ENCODE measurements around the gene PYGM.

The PYGM gene

DNA sequence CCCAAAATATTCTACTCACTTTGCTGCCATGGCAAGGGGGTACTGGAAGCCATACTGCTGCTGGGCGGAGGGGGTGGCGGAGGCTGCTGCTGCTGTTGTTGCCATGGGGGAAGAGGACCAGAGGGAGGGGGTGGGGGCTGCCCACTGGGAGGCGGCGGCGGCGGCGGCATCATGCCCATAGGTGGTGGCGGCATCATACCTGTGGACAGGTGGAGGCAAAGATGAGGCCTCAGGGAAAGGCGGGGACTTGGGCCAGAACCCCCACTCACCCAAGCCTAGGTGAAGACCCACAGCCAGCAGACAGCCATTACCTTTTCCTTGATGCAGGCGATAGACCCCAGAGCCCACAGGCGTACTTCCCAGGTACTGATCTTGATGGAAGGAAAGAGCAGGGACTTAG lies 7.1 kb upstream of the PYGM start:
- no peak for DNase-seq

DNA sequence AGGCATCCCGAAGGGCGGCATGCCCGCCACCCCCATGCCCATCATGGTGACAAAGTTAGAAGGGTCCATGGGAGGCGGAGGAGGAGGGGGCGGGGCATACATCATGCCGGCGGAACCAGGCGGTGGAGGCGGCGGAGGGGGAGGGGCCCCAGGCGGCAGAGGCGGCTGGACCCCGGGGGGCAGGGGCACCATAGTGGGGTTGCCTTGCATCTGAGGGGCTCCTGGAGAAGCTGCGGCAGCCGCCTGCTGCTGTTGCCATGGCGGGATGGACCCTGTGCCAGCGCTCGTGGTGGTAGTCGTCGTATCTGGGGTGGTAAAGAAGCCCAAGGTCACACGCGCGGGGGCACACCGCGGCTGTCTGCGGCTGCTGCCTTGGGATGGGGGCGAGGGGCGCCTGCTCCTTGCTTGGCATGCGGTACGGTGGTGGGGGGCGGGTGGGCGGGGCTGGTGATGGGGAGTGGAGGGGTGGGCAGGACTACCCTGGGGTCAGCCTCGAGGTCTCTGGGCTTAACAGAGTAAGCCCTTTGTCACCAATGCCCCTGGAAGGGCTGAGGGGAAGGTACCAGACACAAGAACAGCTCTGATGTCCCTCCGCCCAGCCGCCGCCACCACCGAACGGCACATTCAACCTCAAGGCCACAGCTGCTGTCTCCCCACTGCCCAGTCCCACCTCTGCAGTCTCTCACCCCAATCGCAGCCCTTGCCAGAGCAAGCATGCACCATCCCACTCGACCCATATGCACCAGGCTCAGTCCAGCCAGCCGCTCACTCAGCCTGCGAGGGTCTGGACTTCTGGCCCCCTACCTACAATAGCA lies 6.3 kb upstream of the PYGM start:
- DNase-seq, result no peak

DNA sequence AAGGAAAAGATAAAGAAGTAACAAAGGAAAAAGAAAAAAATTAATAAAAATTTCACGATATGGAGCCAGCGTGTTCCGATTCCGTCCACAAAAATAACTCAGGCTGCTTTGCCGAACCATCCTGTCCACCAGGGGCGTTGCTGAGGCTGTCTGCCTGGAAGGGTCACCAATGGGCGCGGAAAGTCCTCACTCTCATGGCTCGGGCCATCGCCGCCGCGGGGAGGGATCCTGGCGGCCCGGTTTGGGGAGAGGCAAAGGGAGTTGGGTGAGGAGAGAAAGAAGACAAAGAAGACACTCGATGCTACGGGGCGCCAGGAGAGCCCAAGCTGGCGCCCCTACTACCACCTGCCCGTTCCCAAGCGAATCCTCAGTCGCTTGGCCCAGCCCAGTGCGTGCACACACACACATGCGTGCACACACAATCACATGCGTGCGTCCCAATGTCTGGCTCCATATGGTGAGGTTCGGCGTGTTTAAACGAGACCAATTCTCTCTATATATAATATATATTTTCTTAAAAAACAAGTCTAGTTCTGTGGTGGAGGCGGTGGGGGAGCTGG lies 5.6 kb upstream of the PYGM start:
- DNase-seq, result no peak

DNA sequence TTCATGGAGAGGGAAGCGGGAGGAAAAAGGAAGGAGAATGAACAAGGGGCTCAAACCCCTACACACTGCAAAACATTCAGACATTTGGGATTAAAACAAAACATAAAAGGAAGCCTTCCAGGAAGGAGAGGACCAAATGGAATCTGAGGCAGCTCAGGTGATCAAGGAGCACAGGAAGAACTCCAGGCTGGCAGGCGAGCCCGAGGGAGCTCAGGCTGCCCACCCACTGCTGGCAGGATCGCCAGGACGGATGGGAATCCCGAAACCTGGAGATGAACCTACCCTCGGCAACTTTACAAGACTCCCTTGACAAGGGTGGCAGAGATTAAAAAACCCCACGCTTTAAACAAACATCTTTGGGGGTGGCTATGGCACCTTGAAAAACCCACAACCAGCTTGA lies 5.0 kb upstream of the PYGM start:
- no peak for DNase-seq

DNA sequence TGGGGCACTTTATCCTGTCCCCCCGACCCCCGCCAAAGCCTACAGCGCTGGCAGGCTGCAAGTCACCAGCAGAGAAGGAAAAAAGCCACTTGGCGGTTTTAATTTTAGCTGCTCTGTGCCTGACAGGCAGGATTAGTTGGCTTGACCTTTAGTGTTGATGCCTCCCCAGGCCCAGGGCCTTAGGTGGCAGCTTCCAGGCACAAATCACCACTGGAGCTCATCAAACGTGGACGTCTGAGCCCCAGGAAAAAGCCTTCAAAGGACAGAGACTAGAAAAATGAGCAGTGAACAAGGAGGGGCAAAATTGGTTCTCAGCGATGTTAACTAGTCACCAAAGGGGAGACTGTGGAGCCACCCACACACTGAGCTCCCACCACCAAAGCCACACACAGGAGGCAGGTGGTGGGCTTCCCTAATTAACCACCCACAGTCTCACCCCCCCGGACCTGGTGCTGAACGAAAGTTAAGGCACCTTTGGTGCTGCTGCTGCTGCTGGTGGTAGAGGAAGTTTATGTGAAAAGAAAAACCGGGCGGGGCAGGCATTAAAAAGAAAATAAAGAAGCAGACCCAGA lies 4.4 kb upstream of the PYGM start:
- no peak for DNase-seq

DNA sequence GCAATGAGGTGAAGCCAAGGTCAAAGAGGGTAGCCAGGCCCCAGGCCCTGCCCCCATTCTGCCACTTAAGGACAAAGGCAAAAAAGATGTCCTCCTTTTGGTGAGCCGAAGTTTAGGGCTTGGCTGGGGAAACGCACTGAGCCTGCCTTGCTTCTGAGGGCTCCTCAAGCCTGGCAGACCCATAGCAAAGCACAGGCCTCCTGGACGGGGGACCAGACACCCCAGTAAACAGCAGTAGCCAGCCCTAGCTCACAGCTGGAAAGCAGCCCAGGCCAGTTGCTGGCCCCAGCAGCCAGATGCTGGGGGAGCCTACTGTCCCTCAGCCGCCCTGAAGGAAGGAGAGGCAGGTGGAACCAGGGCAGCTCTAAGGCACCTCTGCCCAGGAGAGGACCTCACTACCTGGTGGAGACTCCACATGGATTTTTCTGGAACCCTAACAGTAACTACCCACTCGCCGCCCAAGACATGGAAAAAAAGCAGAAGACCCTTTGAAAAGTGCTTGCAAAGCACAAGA lies 3.8 kb upstream of the PYGM start:
- no peak for DNase-seq

DNA sequence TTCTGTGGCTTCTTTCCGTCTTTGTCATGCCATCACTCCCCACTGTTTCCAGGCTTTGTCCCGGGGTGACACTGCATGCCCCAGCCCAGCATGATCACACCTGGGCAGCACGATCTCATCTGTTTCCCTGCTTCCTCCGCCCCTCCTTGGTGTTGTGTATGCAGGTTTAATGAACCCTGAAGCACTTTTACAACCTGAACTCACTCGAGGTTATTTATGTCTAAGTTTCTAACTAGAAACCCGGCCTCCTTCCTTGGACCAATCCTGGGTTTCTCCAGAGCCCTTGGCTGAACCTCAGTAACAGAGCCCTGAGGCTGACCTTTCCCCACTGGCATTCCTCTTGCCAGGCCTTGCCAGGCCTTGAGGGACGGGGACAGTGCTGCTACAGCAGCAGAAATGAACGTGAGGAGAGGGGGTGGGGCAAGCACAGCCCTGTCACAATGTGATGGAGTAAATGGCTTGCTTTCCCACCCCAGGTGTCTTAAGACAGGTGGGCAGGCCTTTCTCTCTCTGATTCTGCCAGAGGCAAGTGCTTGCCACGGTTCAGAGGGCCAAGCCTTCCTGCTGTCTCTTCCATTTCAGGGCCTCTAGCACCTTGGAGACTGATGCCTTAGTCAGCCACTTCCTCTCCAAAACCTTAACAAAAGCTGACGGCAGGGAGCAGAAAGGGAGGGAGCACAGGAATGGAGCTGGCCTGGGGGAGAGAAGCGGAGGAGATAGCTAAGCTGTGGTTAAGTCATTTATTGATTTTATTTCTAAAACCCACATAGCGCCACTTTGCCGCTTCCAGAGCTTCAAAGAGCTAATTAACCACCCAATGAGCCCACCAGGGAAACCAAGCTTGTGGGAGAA lies 3.1 kb upstream of the PYGM start:
- no peak for DNase-seq

DNA sequence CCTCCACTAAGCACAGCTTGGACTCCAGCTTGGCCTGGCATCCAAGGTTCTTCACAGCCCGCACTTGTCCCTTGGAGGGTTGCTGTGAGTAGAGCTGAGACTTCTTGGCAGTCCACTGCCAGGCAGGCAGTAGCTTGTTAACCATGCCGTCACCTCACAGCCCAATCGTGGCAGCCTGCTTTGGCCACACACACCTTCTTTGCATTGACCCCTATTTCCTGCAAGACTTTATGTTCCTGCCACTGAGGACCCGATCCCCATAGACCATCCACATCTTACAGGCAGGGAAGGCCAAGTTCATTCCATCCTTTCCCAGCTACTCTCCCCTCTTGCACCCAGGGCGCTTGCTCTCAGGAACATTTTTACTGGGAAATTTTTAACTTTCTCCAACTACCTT lies 2.5 kb upstream of the PYGM start:
- no peak for DNase-seq

DNA sequence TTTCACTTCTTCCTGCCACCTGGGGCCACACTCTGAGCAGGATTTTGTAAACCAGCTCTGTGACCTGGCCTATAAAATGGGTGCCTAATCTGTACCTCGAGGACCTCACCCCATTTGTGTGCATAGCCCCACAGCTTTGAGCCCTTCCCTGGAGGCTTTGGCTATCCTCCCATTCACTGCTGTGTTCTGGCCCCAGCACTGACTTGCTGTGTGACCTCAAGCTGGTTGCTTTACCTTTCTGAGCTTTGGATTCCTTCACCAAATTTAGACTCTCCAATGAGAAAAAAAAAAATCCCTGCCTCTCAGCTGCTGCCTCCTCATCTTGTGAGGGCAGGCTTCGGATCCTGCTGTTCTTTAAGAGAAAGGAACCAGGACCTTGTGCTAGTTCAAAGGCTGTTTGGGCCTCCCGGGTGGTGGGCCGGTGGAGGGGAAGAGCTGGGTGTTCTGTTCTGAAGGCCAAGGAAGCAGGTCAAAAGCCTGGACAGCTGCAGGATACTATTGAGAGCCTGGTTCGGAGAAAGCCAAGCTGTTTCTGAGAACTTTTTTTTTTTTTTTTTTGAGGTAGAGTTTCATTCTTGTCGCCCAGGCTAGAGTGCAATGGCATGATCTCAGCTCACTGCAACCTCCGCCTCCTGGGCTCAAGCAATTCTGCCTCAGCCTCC lies 1.1 kb upstream of the PYGM start:
- DNase-seq, result no peak

DNA sequence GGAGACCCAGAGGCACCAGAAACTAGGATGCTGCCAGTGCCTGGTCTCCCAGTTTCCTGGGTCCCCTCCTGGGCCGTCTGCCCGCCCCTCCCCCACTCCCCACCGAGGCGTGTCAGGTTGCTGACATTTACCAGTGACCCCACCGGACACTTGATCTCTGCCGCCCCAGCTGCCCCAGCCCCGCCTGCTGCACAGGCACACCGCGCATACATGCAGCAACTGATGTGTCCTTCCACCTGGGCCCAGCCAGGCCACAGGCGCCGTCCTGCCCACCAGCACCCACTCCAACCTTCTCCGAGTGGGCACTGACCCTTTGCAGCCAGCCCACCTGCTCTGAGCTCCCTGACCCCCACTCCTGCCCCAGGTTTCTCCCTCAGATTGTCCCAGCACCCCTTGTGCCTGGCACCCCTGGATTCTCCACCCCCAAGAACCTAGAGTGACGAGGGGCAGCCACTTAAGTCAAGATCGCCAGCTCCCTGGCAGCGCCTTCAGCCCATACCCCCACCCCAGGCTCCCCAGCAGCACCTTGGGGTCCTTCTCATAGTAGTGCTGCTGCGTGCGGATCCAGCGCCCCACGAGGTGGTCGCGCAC lies 548 bp downstream of the PYGM start:
- no peak for DNase-seq

DNA sequence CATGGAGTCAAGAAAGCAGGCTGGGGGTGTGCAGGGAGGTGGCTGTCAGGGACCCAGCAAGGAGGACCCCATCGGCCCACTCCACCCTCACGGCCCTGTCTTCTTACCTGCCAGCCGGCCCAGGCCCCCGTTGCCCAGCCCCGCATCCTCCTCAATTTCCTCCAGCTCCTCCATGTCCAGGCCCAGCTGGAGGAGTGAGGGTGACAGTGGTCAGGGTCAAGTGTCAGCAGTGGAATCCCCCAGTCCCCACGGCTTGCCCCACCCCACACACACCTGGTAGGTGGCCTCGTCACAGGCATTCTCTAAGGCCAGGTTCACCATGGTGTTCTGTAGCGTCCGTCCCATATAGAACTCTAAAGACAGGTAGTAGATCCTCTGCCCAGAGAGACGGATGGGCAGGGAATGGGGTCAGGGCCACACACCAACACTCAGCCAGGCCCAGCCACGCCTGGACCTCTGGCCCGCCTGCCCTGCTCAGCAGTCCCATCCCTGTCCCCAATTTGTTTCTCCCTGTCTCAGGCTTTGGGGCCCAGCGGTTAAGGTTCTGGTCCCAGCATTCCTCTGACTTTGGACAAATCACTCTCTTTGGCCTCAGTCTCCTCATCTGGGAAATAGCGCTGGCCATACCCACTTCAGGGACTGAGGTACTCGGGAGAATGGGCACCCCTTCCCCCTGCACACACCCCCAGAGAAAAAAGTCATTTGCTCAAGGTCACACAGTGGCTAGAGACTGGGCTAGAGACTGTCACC lies 1.3 kb downstream of the PYGM start:
- DNase-seq, result no peak

DNA sequence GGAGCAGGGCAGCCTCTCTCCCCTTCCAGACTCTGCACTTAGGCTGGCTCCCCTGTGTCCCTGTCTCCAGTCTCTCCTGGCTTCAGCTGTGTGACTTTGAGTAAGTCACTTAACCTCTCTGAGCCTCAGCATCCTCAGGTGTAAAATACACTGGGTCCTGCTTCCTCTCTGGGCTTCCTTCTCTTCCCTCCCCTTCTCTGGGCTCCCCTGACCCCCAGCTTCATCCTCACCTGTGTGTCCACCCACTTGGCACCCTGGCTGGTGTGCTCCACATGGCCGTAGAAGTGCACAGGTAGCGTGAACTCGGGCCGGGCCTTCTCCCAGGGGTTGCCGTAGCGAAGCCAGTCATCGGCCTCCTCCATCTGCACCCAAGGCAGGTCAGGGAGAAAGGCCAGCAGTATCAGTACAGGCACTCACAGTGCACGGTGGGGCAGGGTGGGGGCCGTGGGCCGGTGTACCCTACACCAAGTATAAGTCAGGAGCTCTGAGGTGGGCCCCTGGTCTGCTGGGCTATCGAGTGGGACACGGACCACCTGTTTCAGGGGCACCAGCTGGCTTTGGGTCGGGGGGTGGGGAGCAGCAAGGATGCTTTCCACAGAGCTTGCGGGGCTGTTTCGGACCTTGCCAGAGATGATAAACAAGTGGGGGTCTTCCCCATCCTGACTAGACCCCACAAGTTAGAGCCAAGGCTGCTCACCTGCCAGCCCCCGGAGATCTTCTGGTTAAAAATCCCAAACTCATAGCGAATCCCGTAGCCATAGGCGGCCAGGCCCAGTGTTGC lies 2.0 kb downstream of the PYGM start:
- DNase-seq, result no peak

DNA sequence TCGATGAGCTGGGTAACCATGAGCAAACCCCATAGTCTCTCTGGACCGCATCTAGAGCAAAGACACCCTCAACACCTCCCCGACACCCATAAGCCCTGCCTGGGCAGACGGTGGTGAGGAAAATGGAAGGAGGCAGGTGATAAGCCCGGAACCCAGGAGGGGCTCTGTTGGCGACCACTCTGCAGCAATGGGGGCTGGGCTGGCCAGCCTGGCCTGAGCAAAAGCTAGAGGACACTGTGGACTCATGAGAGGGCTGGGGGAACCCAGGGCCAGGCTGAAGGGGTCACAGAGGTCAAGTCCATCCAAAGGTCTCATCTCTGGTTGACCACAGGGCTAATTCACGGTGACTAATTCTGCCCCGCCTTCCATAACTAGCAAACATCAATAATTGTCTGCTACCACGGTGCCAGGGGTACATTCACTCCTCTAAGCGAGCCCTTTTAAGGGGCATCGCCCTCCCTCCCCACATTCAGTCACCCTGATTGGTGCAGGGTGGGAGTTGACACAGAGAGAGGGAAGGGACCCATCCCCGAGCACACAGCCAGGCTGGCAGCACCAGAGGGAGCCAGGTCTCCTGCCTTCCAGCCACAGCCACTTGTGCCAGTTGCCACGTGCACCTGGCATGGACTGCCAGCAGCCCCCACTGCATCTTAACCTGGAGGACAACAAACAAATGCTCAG lies 4.0 kb downstream of the PYGM start:
- no peak for DNase-seq

DNA sequence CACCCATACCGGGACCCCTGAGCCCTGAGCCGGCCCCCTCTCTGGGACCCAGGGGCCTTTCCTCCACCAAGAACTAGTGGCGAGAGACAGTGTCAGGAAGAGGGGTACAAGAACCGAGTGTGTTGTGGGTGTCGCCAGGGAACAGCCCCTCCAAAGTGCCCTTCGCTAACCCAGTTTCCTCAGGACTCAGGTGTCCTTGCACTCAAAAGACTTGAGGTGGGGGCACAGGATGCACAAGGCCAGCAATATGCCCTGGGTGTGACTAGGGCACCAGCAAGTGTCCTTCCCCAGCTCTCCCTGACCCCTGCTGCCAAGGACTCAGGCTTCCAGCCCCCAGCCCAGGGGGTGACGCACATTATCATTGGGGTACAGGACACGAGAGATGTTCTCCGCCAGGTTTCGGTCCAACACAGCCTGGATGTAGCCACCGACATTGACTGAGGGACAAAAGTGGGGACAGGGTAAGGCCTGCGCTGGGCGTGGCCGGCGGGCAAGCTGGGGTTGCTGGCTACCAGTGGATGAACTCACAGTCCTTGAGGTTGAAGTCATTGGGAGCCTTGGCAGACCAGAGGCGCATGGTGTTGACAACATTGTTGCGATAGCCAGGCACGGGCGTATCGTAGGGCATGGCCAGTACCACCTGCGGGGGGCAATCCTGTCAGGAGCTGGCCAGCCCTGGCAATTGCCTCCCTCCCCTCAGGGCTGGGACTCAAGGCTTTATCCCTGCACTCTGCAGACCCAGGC lies 4.7 kb downstream of the PYGM start:
- no peak for DNase-seq

DNA sequence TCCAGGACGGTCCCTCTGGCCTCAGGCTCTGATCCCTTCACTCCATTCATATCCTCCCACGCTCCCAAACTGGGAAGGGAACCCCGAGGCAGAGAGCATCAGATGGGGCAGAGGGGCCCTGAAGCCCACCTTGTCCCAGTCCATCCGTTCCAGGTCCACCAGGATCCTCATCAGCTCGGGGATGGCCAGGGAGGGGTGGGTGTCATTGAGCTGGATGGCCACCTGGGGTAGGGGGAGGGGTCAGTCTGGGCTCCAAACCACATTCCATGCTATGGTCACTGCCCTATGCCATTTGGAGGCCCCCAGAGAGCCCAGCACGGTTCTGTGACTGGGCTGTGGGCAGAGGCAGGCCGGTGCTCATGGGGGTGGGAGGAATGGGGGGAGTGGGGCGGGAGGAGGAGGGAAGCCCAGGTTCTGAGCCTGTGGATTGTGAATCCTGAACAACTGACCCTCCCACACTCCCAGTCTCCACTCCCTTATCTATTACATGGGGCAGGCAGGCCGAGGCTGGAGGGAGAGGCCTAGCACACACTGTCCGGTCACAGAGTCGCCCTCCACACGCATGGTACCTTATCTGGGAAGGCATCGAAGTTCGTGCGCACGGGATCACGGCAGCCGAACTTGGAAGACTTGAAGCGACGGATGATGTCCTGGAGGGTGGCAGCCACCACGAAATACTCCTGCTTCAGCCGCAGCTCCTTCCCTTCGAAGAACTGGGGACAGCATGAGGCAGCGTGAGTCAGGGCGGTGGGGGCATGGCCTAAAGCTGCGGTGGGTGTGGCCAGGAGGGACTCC lies 5.5 kb downstream of the PYGM start:
- no peak for DNase-seq

DNA sequence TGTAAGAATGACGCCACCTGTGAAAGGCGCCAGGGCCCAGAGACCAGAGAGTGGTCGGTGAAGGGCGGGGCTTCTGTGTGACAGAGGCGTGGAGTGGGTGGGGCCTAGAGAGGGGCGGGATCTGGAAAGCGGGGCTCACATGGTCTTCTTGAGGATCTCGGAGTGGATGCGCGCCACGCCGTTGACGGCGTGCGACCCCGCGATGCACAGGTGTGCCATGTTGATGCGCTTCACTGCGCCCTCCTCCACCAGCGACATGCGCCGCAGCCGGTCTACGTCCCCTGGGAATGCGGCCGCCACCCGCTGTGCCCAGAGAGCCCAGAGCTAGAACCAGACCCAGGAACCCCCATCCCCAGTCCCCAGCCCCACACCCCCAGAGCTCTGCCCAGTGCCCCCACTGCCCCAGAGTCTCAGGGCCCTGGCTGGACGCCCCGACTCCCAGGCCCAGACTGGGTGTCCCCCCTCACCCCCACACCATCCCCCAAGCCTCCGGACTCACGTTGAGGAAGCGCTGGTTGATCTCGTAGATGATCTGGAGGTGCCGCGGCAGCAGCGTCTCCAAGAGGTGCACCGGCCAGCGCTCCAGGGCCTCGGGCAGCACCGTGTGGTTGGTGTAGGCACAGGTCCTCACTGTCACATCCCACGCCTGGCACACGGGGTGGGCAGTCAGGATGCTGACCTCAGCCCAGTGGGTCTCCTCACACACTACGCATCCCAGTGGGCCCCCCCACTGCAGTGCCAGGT lies 6.2 kb downstream of the PYGM start:
- DNase-seq, result no peak

DNA sequence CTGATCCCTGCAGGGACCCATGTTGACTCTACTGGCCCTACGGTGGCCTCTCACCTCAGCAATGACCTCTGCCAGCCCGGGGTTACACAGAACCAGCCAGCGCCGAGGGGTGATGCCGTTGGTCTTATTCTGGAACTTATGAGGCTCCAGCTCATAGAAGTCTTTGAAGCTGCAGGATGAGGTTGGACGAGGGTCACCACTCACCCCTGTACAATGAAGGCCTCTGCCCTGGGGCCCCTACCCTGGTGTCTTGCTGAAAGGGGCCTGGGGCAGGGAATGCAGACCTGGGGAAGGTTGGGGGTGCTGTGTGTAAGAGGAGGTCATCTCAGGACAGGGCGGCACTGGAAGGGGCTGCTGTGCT lies 6.8 kb downstream of the PYGM start:
- DNase-seq, result no peak

All from NCI-H1694 (cell line).